ENCODE results near the gene APOE. TPM values are rescaled to one million over a fixed set of nuclear protein-coding genes. Genes with fewer than 3 reads are reported as not detected.

APOE gene
- total RNA-seq, 1 experiment from 2014 or later: 530 TPM

DNA sequence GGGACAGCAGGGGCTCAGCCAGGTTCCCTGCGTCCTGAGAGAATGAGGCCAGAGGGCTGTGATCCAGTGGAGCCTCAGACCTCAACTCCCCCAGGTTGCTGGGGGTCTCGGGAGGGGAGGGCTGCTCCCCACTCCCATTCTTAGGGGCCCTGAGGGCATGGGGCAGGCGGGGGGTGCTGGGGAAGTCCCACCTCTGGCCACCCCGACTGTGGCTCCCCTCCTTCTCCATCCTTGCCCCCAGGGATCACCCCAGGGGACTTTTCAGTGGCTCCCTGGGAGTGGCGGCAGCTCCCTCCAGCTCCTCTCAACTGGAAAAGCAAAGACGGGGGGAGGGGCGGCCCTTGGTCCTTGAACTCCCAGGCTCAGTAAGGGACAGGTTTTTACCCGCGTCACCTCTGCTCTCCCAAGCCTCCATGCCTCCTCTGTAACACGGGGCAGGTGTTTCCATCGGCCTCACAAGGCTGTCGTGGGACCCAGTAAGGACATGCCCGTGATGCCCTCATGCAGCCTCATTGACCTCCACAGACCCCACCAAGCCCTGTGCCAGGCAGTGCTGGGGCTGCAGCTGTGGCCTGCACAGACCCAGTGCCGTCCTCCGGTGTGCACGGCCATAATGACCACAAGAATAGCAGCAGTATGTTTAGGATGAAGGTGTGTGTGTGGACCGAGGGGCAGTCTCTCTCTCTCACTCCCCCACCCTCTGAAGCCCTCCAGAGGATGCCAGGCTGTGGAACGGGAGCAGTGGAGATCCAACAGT lies 26.1 kb upstream of the APOE start:
- H3K23ac ChIP-seq (ENCODE audit: insufficient read length, low read depth, low read length): no peak overlapping the region
- Mint-ChIP-seq H3K4me3 (0 out of 5 replicates have a peak overlapping the region, but pooled peaks of 1 of the 2 experiments have one; percentile 5), H3K36me3 (ENCODE audit: insufficient read depth in 1 of 3, low read depth in 3 of 3) (peaks cover 28 to 67% (median 59%) of the 10 kb centered on the region in 3 experiments), H3K27ac (peak overlapping the region in 2 of 3 experiments; percentile 58 to 86; a peak in 4 of 7 replicates), H3K4me1 (peaks cover 16 to 63% of the 10 kb centered on the region in 2 experiments), H3K27me3 (ENCODE audit: low read depth) (no peaks in the 10 kb centered on the region; the same call in 1 of the 2 replicates), H3K9me3 (no peaks in the 10 kb centered on the region)
- H3K79me2 ChIP-seq (ENCODE audit: insufficient read depth, low read length): no peaks in the 10 kb centered on the region
- no peak overlapping the region for H2BK20ac ChIP-seq (ENCODE audit: low read depth, low read length, poor library complexity, severe bottlenecking)
- no peak overlapping the region for H3K27ac ChIP-seq (ENCODE audit: insufficient read length, low read depth, low read length)
- no peak overlapping the region for H3K9ac ChIP-seq (ENCODE audit: extremely low read depth, insufficient read length, low read length)
- H2AK5ac ChIP-seq (ENCODE audit: insufficient read length, low read length): no peak overlapping the region
- no peak overlapping the region for H4K5ac ChIP-seq (ENCODE audit: insufficient read length, low read depth, low read length)
- no CpG with 5 or more reads among the region's 18 CpGs for WGBS (ENCODE audit: extremely low coverage, insufficient read length, low lambda C conversion rate)
- no peak overlapping the region for H2AFZ ChIP-seq (ENCODE audit: low read length)
- H3K4me2 ChIP-seq (ENCODE audit: insufficient read depth, insufficient read length, low read length): no peak overlapping the region
- no peak overlapping the region for H2BK15ac ChIP-seq (ENCODE audit: low read depth, low read length)
- no peaks in the 10 kb centered on the region for H3K27me3 ChIP-seq (ENCODE audit: insufficient read depth, low read length)
- H4K91ac ChIP-seq (ENCODE audit: insufficient read length, low read depth, low read length): no peak overlapping the region
- no peak overlapping the region for H3K18ac ChIP-seq (ENCODE audit: insufficient read length, low read depth, low read length)
- H3K9me3 ChIP-seq (ENCODE audit: control insufficient read depth, low read depth, low read length): no peaks in the 10 kb centered on the region
- H4K20me1 ChIP-seq (ENCODE audit: control insufficient read depth, insufficient read depth, insufficient read length): no peaks in the 10 kb centered on the region
- H4K8ac ChIP-seq (replicated peaks; ENCODE audit: insufficient read length, low read depth, low read length): no peak overlapping the region
- H3K14ac ChIP-seq (ENCODE audit: insufficient read depth, low read length): no peak overlapping the region; the same call in 1 of the 2 replicates
- no peak overlapping the region for H3K56ac ChIP-seq (ENCODE audit: insufficient read length, low read depth, low read length)
- H2BK120ac ChIP-seq (ENCODE audit: low read depth, low read length, poor library complexity, severe bottlenecking): no peak overlapping the region
- no peak overlapping the region for H3T11ph ChIP-seq (ENCODE audit: low read length)
- H3K4me1 ChIP-seq (ENCODE audit: insufficient read depth, low read length): no peaks in the 10 kb centered on the region
- H2BK12ac ChIP-seq (ENCODE audit: insufficient read length, low read depth, low read length): no peak overlapping the region
- TF ChIP-seq CTCF (conservative IDR thresholded peaks at IDR 0.05): no peak
- no peak overlapping the region for H2BK5ac ChIP-seq (ENCODE audit: insufficient read length, low read length)
- no peak overlapping the region for H3K4ac ChIP-seq (ENCODE audit: low read depth, low read length)
- H3K79me1 ChIP-seq (ENCODE audit: insufficient read depth, low read depth, low read length, poor library complexity, severe bottlenecking): no peaks in the 10 kb centered on the region
- H3K23me2 ChIP-seq (ENCODE audit: insufficient read length, low read depth, low read length, poor library complexity, severe bottlenecking): no peaks in the 10 kb centered on the region
- DNase-seq: no peak
